HG03457 (cell line): ENCODE data around the gene PLXNA2.

Source experiments
- ATAC-seq: cut with Tn5 transposase; IDR thresholded peaks from one replicate; pipeline ENCODE4 v1.9.1; 2021; ENCODE audit warnings: moderate number of reproducible peaks; ENCODE audit not compliant: unreplicated experiment

The PLXNA2 gene

GRCh38 chr1:208031932-208032320, 212.3 kb downstream of the PLXNA2 start:
- no peak for ATAC-seq

GRCh38 chr1:208031316-208031931, 212.8 kb downstream of the PLXNA2 start:
- ATAC-seq, result no peak

DNA sequence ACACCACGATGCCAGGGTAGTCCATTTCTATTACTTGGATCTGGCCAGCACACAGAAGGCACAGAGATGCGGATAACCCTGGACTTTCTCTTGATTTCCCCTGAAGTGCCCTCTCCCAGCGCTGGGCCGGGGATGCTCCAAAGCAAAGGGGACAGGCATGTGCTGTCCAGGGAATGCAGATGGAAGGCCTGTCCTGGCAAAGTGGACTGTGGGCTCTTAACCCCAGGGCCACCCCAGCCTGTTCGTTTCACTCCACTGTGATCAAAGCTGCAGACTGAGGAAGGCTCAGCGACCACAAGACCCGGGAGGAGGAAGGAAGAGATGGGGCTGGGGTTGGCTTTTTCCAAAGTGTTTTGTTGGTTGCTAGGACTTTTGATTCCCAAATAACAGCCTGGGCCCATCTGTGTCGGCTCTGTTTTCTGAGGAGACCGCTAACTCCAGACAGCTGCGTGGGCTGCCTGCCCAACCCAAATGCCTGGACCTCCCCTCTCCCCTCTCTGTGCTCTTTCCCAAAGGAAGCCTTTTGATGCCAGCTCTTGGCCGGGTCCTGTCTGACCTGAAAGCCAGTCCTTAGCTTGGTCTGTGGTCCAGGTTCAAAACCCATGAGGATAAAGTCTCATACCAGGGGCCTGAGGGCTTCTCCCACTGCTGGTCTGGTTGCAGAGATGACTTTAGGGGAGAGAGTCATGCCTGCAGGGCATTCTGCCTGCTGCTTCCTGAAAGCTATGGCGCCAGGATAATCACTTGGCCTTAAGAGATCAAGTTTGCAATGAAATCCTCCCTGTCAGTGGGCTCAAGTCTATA, 213.7 kb downstream of the PLXNA2 start:
- no peak for ATAC-seq

DNA sequence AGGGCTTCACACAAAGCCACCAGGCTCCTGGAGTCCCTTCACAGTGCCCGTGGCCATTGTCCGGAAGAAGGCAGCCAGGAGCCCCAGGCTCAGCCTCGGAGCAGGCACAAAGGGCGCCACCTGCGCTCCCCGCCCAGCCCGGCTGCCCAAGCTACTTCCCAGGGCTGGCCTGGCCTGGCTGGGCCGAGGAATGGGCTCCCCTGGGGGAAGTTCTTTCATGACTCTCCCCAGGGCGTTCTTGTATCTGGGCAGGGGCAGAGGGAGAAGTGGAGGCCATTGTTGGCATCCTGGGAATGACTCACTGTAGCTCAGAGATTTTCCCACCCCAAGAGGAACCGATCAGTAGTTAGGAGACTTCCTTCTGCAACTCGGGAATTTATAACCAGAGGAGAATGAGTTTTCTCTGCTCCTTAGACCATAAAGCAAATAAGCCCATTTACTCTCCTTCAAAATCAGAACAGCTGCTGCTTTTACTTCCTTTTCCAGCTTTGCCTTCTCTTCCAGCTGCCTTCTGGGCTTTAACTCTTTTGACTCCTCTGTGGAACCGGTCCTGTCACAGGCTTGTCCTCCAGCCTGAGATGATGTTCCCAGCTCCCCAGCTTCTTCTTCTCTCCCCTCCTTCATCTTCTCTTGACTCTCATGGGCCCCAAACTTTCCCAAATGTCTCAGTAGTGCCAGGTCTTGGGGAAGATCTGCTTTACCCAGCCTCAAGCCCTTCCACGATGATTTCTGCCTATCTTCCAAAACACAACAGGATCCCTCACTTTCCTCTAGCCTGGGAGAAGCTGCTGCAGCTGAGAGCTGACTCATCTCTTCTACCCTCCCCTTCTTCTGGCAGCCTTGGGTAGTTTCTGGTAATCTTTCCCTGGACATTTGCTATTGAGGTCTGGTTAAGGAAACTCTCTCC, 214.6 kb downstream of the PLXNA2 start:
- ATAC-seq, result no peak

DNA sequence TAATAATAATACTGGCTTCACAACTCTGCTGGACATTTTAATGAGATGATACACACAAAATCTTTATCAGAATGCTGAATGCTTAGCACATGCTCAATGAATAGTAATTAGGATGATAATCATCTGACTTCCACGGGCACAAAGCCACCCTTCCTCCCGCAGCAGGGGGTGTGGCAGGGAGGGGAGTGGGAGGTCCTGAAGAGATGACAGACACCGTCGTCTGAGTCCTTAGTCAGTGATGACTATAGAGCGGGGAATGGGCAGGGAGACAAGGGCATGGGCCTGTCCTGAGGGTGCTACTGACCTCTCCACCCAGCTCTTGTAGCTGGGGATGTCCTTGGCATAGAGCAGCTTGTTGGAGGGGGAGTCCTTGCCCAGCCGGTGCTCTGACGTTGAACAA, 215.7 kb downstream of the PLXNA2 start:
- no peak for ATAC-seq

DNA sequence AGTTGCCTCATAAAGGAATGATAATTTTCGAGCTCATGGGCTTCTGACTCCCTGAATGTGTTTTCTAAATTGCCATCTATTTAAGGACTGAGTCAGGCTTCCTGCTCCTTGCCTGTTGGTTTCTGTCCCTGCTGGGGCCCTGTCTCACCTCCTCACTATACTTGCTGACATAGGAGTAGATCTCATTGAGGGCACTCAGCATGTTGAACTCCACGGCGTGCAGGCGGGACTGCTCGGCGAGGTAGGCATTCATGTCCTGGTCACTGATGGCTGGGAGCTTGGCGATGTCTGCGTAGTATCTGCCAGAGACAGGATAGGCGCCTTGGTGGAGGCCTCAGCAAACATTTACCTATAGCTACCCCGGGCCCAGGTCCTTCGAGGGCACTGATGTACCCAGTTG, 216.3 kb downstream of the PLXNA2 start:
- ATAC-seq, result no peak

GRCh38 chr1:208026880-208027438, 217.2 kb downstream of the PLXNA2 start:
- ATAC-seq, result no peak

- no peak for ATAC-seq
Measured at GRCh38 chr1:208025031-208025430, 219.2 kb downstream of the PLXNA2 start.

DNA sequence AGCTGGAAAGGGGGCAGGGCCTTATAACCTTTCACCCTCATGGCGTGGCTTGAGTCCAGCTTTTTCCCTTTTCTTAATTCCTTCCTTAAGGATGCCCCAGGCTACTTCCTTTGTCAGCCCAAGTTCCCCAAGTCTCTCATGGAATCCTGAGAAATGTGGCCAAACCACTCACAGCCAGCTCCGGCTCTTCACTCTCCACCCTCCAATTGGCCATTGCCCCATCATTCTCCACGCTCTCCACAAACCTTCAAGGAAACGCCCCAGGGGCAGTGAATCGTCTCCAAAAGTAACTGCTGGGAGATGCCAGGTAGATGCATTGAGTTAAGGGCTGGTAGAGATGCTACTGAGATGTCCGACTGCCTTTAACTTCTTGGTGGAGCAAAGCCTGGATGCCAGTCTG, 219.8 kb downstream of the PLXNA2 start:
- ATAC-seq, result no peak

DNA sequence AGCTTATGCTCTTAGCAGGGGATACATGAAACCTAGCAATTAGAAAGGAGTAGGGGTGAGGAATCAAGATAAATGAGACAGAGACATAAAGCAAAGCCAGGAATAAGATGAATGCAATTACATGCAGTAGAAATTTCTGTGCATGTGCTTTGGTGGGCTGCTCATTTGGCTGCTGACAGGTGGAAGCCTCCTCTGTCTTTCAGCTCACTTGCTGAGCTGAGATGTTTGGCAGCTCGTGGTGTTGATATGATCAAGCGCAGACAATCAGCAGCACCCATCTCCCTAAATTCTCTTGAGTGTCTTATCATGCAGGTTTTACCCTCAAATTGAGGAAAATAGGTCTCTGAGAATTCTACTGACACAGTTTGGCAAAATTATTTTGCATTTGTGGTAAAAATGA, 224.9 kb downstream of the PLXNA2 start:
- no peak for ATAC-seq

GRCh38 chr1:208015255-208015654, 228.9 kb downstream of the PLXNA2 start:
- ATAC-seq, result no peak

DNA sequence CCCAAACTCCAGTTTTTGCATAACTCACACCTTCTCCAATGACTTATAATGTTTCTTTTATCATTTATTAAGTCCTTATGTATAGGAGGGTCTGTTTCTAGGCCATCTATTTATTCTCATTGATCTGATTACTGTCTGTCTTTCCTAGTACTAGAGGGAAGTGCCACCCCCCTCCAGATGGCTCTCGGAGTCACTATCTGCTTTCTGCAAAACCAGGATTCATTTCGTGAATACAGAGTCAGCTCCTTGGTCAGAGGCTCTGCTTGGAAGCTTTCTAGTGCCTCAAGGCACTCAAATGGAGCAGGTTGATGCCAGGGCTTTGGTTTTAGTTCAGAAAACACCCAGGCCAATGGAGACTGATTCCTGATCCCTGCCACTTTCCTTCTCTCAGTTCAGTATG, 231.0 kb downstream of the PLXNA2 start:
- no peak for ATAC-seq

- no peak for ATAC-seq
Measured at GRCh38 chr1:208012721-208013120, 231.5 kb downstream of the PLXNA2 start.

DNA sequence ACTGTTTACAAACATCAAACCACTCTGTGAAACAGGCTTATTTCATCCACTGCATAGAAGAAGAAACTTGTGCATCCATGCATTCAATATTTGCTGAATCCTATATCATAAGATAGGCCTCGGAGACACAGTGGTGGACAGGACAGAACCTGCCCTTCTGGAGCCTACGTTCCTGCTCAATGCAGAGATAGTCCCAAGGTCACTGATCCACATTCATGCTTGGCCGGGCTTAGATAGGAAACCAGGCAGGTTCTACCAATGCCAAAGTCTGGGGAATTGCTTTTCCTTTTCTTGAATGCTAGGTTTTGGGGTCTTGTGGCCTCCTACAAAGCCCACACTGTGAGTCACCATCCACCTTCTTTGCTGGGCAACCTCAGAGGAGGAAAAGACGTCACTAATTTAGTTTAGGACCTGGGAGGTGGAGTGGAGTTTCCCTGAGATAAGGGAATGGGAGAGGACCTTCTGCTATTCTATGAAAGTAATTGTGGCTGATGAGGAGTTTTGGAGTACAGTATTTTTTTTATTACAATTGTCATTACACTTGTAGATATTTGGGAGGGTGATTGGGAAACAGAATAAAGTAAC, 233.6 kb downstream of the PLXNA2 start:
- ATAC-seq, result no peak

DNA sequence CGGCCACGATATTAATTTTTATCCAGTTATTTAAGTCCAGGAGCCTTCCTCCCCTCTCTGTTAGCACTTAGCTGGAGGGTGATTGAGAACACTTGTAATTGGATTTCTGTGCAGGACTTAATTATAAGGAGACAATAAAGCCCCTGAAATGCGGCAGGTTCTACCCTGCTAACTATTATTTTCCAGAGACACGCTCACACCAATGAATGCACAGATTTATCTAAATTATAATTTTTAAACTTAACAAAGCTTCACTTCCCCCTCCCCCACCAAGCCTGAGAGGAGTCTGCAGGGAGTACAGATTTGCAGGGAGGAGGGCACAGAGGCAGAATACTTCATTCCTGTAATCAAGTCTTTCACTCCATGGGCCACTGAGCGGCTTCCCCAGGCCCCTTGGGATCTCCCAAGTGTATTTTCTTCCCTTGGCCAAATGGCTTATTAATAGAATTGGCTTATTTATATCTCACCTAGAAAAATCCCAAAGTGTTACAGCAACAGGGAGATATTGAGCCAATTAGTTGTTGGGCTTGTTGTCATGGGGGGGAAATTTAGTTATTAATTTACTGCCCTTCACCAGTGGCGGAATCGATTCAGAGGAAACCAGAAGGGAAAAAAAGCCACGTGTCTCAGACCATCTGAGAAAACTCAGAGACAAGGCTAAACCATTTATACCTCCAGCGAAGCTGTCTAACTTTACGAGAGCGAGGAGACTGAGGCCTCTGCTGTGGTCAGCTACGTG, 234.3 kb downstream of the PLXNA2 start:
- ATAC-seq, result no peak

- ATAC-seq, result no peak
Measured at GRCh38 chr1:208009303-208009702, 234.9 kb downstream of the PLXNA2 start.

DNA sequence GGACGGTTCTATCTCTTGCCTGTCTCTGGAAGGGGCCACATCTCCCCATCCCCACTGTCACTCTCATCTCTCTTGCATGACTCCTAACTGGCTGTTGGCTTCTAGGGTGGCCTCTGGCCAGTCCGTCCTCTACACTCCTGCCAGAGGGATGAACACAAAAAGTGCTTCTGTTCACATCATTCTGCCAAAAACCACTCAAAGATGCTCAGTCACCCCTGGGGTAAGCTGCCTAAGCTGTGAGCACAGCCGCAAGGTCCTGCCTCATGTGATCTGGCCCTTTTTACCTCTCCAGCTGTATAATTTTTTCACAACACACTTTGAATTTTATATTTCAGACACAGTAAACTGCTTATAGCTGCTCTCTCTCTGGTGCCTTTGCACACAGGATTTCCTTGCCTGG, 235.7 kb downstream of the PLXNA2 start:
- no peak for ATAC-seq

- no peak for ATAC-seq
Measured at GRCh38 chr1:208007938-208008342, 236.2 kb downstream of the PLXNA2 start.

GRCh38 chr1:208007319-208007937, 236.8 kb downstream of the PLXNA2 start:
- no peak for ATAC-seq
